SK-N-MC (cell line): ENCODE data around the gene NOTO.

Source experiments
- DNase-seq: peaks from one replicate; pipeline ENCODE4 v3.0.0-alpha.2; 2011; ENCODE audit warnings: low read depth, low spot score
- H3K27ac ChIP-seq: fragments of 200-600 bp; sonication (generic); 2 replicates; pipeline ENCODE4 v1.5.1; 2016; ENCODE audit warnings: mixed run types
- H3K36me3 ChIP-seq: fragments of 200-600 bp; sonication (generic); 2 replicates; pipeline ENCODE4 v1.6.1; 2017; ENCODE audit warnings: antibody characterized with exemption, low read length, mixed read lengths; ENCODE audit not compliant: insufficient read depth
- H3K4me3 ChIP-seq: fragments of 200-600 bp; sonication (generic); 2 replicates; pipeline ENCODE4 v1.5.1; 2016
- H3K9ac ChIP-seq: fragments of 200-600 bp; sonication (generic); 2 replicates; pipeline ENCODE4 v1.8.0; 2017; ENCODE audit warnings: mixed run types, mixed read lengths; ENCODE audit not compliant: insufficient read length
- H3K9me3 ChIP-seq: fragments of 200-600 bp; sonication (generic); 2 replicates; pipeline ENCODE4 v1.6.1; 2017; ENCODE audit warnings: low read depth, mild to moderate bottlenecking, antibody characterized with exemption, low read length, moderate library complexity, mixed read lengths
- EZH2 ChIP-seq: fragments of 200-600 bp; sonication (generic); IDR thresholded peaks from one replicate; pipeline ENCODE4 v1.6.1; 2017; ENCODE audit warnings: antibody characterized with exemption
- FOXP2 ChIP-seq: optimal IDR thresholded peaks from 2 replicates; pipeline ENCODE3; 2011; ENCODE audit warnings: mild to moderate bottlenecking, moderate library complexity; ENCODE audit not compliant: insufficient read depth; ENCODE audit errors: extremely low read length, control extremely low read depth
- POLR2AphosphoS5 ChIP-seq: IDR thresholded peaks from 2 replicates; pipeline ENCODE4 v1.6.1; 2012; ENCODE audit warnings: mild to moderate bottlenecking, low read depth, low read length, borderline replicate concordance

The NOTO gene

GRCh38 chr2:73250872-73251846 lies 48.8 kb downstream of the NOTO start:
- TF ChIP-seq POLR2AphosphoS5 (no peak), EZH2 (no peak), FOXP2 (no peak)
- Histone ChIP-seq H3K27ac (no peak overlapping the region), H3K36me3 (peaks cover 87% of the 10 kb centered on the region), H3K4me3 (no peak overlapping the region), H3K9me3 (no peaks in the 10 kb centered on the region), H3K9ac (no peak overlapping the region)
- DNase-seq: no peak

DNA sequence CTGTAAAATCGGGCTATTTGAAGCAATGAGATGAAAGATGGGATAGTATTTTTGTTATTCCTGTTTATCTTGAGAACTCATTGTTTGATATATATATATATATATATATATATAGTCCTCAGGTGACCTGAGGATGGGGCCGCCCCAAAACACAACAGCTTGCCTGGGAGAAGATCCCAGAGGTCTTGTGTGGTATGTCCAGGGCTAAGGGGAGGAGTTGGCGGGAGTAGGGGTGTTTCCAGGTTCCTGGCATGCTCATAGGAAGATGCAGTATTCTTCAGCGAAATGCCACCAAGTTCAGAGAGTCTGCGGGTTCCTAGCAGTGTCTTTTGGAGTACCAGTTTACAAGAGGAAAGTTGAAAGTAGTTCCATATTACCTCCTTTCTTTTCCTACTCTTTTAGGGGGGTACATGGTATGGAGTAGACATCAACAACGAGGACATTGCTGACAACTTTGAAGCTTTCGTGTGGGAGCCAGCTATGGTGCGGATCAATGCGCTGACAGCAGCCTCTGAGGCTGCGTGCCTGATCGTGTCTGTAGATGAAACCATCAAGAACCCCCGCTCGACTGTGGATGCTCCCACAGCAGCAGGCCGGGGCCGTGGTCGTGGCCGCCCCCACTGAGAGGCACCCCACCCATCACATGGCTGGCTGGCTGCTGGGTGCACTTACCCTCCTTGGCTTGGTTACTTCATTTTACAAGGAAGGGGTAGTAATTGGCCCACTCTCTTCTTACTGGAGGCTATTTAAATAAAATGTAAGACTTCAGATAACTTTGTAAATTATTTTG lies 50.1 kb downstream of the NOTO start:
- Histone ChIP-seq H3K36me3 (peaks cover 74% of the 10 kb centered on the region), H3K4me3 (no peak overlapping the region), H3K9me3 (no peaks in the 10 kb centered on the region), H3K9ac (no peak overlapping the region), H3K27ac (0 out of 2 replicates have a peak overlapping the region, but pooled peaks have one; percentile 60)
- no peak; the same call in 1 of the 2 replicates for TF ChIP-seq POLR2AphosphoS5
- TF ChIP-seq EZH2: no peak
- TF ChIP-seq FOXP2: no peak
- DNase-seq: no peak

DNA sequence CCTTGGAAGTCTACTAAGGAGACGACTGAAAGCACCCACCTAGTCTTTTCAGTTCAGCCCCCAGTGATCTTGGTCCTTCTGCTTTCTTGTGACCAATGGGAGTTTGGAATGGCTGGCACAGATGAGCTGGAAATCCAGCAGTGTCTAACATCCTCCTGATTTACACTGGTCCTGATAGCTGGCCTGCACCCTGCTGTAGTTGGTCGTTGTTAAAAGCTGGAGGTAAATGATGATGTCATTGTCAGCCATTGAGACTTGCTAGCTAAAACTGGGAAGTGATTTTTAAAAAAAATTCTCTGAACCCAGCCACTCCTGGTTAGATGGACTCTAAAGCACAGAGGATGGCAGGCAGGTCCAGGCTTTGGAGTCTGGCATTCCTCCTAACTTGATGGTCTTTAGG lies 51.0 kb downstream of the NOTO start:
- TF ChIP-seq FOXP2 (no peak), EZH2 (no peak), POLR2AphosphoS5 (no peak; the same call in 1 of the 2 replicates)
- H3K9me3 ChIP-seq: no peaks in the 10 kb centered on the region
- H3K9ac ChIP-seq: no peak overlapping the region
- peaks cover 64% of the 10 kb centered on the region for H3K36me3 ChIP-seq
- DNase-seq: no peak
- no peak overlapping the region for H3K4me3 ChIP-seq
- H3K27ac ChIP-seq: peak overlapping the region; percentile 60

DNA sequence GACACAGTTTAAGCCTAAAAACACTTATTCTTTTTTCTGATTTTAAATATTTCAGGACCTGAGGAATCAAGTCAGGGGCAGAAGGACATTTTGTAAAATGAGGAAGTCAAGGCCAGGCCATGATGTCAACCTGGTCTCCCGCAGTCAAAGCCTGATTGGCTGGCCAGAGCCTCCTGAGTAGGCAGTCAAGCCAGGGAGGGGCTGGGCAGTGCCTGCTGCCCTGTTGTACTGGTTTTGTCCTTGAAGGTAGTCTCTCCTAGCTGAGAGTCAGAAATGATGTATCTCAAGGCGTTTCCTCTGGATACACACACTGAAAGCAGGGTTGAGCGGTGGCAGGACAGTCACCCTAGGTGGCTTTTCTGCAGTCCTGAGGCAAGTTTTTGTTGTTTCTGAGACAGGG lies 51.5 kb downstream of the NOTO start:
- TF ChIP-seq FOXP2: no peak
- no peak; the same call in 1 of the 2 replicates for TF ChIP-seq POLR2AphosphoS5
- TF ChIP-seq EZH2: no peak
- H3K4me3 ChIP-seq: no peak overlapping the region
- H3K9me3 ChIP-seq: no peaks in the 10 kb centered on the region
- H3K36me3 ChIP-seq: peaks cover 59% of the 10 kb centered on the region
- DNase-seq: no peak
- H3K9ac ChIP-seq: no peak overlapping the region
- peak overlapping the region; percentile 60 for H3K27ac ChIP-seq

- Histone ChIP-seq H3K9ac (no peak overlapping the region), H3K9me3 (no peaks in the 10 kb centered on the region), H3K4me3 (no peak overlapping the region), H3K27ac (peak overlapping the region; percentile 60), H3K36me3 (peaks cover 54% of the 10 kb centered on the region)
- no peak; the same call in 1 of the 2 replicates for TF ChIP-seq POLR2AphosphoS5
- TF ChIP-seq EZH2: no peak
- no peak for TF ChIP-seq FOXP2
- DNase-seq: no peak
These were observed 52.1 kb downstream of the NOTO start for GRCh38 chr2:73254343-73255006.

DNA sequence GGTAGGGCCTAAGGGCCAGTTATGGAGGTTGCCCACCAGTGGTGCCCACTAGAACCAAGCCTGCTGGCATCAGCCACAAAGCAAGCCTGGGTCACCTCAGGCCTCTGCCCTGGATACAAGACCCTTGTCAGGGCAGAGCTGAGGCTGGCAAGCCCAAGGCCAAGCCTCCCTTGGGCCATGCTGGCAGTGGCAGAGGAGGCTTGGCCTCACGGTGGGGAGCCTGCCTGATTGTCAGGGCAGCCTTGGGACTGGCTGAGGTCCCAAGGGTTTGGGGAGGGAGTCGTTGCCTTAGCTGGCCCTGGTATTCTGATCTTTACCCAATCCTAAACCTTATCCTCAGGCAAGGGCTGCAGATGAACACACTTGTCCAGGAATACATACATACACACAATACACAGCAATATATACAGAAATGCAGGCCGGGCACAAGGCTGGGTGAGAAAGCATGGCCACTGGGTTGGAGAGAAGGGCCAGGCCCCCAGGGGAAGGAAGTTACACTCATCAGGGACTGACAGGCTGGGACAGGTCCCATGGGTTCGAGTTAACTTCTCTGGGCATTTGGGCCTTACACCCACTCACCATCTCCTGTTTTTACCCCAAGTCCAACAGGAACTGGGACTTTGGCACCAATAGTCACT lies 52.8 kb downstream of the NOTO start:
- no peak overlapping the region for H3K27ac ChIP-seq
- no peak for DNase-seq
- H3K4me3 ChIP-seq: no peak overlapping the region
- H3K36me3 ChIP-seq: peaks cover 47% of the 10 kb centered on the region
- no peaks in the 10 kb centered on the region for H3K9me3 ChIP-seq
- 0 out of 2 replicates have a peak, but pooled peaks have one; percentile 23 for TF ChIP-seq POLR2AphosphoS5
- TF ChIP-seq FOXP2: no peak
- no peak overlapping the region for H3K9ac ChIP-seq

- Histone ChIP-seq H3K4me3 (no peak overlapping the region), H3K9ac (no peak overlapping the region), H3K36me3 (peaks cover 38% of the 10 kb centered on the region), H3K9me3 (no peaks in the 10 kb centered on the region), H3K27ac (no peak overlapping the region)
- DNase-seq: no peak
- TF ChIP-seq EZH2 (no peak), POLR2AphosphoS5 (no peak), FOXP2 (no peak)
These were observed 53.7 kb downstream of the NOTO start for GRCh38 chr2:73255907-73256617.
